Measurements from ENCODE around the gene RIPOR1.
"Not testable (repeated sequence)": the region's sequence is repeated elsewhere in the genome, so short reads cannot be mapped to it uniquely, and the experiment has no call there.

Gene RIPOR1

GRCh38 chr16:67506468-67506867 lies 22.2 kb upstream of the RIPOR1 start:
- no peaks in the 10 kb centered on the region for H3K27me3 Mint-ChIP-seq
- peak overlapping the region; percentile 38 for H3K27ac Mint-ChIP-seq
- no peak overlapping the region for H3K4me3 Mint-ChIP-seq
- H3K9me3 Mint-ChIP-seq, result no peaks in the 10 kb centered on the region
- DNase-seq, result no peak
- H3K4me1 Mint-ChIP-seq (ENCODE audit: low read depth), result peaks cover 48% of the 10 kb centered on the region
- peaks cover 3% of the 10 kb centered on the region for H3K36me3 Mint-ChIP-seq (ENCODE audit: low read depth)

DNA sequence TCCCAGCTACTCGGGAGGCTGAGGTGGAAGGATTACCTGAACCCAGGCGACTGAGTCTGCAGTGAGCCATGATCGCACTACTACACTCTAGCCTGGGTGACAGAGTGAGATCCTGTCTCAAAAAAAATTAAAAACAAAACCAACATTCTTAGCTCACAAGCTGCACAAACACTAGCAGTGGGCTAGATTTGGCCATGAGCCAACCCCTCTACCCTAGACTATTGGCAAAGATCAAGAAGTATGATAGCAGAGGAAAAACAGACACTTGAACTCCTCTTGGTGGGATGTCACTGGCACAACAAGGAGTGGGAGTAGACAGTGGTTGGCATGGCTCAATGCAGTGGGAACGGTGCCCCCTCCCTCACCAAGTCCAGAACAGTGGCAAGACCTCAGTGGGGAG lies 19.6 kb upstream of the RIPOR1 start:
- no peak overlapping the region for H3K4me3 Mint-ChIP-seq
- peaks cover 3% of the 10 kb centered on the region for H3K36me3 Mint-ChIP-seq (ENCODE audit: low read depth)
- no peaks in the 10 kb centered on the region for H3K9me3 Mint-ChIP-seq
- H3K27ac Mint-ChIP-seq, result peak overlapping the region; percentile 37
- no peak for DNase-seq
- H3K4me1 Mint-ChIP-seq (ENCODE audit: low read depth), result peaks cover 42% of the 10 kb centered on the region
- no peaks in the 10 kb centered on the region for H3K27me3 Mint-ChIP-seq

GRCh38 chr16:67513892-67514291 lies 14.7 kb upstream of the RIPOR1 start:
- H3K4me1 Mint-ChIP-seq (ENCODE audit: low read depth), result peaks cover 15% of the 10 kb centered on the region
- H3K27me3 Mint-ChIP-seq; H3K27ac Mint-ChIP-seq; H3K36me3 Mint-ChIP-seq (ENCODE audit: low read depth); H3K9me3 Mint-ChIP-seq; DNase-seq; H3K4me3 Mint-ChIP-seq: not testable (repeated sequence)

DNA sequence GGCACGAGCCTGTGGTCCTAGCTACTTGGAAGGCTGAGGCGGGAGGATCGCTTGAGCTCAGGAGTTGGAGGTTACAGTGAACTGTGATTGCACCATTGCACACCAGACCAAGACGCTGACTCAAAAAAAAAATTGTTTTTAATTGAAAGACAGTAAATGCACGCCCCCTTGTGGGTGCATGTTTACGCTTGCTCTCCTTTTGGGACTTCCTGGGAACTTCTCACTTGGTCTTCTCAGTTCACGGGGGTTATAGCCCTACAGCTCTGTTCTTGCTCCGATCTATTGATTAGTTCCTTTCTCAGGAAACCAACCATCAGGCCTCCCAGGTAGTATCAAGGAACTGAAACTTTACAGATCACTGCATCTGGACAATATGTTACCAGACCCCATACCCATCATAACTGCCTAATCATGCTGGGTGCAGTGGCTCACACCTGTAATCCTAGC lies 14.2 kb upstream of the RIPOR1 start:
- Mint-ChIP-seq H3K27me3 (no peaks in the 10 kb centered on the region), H3K4me1 (ENCODE audit: low read depth) (peaks cover 10% of the 10 kb centered on the region), H3K9me3 (no peaks in the 10 kb centered on the region), H3K4me3 (no peak overlapping the region), H3K27ac (no peak overlapping the region), H3K36me3 (ENCODE audit: low read depth) (no peaks in the 10 kb centered on the region)
- DNase-seq, result peak; percentile 78

GRCh38 chr16:67516296-67517154 lies 12.1 kb upstream of the RIPOR1 start:
- H3K27me3 Mint-ChIP-seq, result no peaks in the 10 kb centered on the region
- H3K4me1 Mint-ChIP-seq (ENCODE audit: low read depth), result peaks cover 17% of the 10 kb centered on the region
- no peak overlapping the region for H3K4me3 Mint-ChIP-seq
- no peaks in the 10 kb centered on the region for H3K36me3 Mint-ChIP-seq (ENCODE audit: low read depth)
- no peak for DNase-seq
- no peak overlapping the region for H3K27ac Mint-ChIP-seq
- no peaks in the 10 kb centered on the region for H3K9me3 Mint-ChIP-seq

GRCh38 chr16:67517155-67517445 lies 11.5 kb upstream of the RIPOR1 start:
- DNase-seq, result no peak
- no peaks in the 10 kb centered on the region for H3K27me3 Mint-ChIP-seq
- H3K9me3 Mint-ChIP-seq, result no peaks in the 10 kb centered on the region
- no peak overlapping the region for H3K4me3 Mint-ChIP-seq
- no peaks in the 10 kb centered on the region for H3K36me3 Mint-ChIP-seq (ENCODE audit: low read depth)
- H3K27ac Mint-ChIP-seq, result no peak overlapping the region
- H3K4me1 Mint-ChIP-seq (ENCODE audit: low read depth), result peaks cover 21% of the 10 kb centered on the region

- Mint-ChIP-seq H3K27me3 (no peaks in the 10 kb centered on the region), H3K27ac (no peak overlapping the region), H3K4me3 (no peak overlapping the region), H3K9me3 (no peaks in the 10 kb centered on the region), H3K36me3 (ENCODE audit: low read depth) (no peaks in the 10 kb centered on the region), H3K4me1 (ENCODE audit: low read depth) (peaks cover 23% of the 10 kb centered on the region)
- no peak for DNase-seq
Measured at GRCh38 chr16:67517661-67518423, 10.8 kb upstream of the RIPOR1 start.

DNA sequence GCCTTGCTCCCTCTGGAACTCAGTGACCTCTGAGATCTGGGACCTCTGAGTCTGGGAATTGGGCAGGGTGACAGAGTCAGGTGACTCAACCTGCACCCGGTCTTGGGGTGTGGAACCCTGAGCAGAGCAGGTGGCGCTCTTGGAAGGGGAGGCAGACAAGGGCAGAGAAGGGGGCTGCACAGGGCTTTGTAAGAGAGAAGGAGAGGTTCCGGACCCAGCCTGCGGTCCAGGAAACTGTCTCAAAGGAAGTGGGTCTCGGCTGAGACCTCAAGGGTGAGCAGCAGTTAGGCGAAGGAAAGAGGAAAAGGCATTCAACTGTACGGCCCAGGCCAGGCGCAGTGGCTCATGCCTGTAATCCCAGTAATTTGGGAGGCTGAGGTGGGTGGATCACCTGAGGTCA lies 10.0 kb upstream of the RIPOR1 start:
- Mint-ChIP-seq H3K27me3 (no peaks in the 10 kb centered on the region), H3K36me3 (ENCODE audit: low read depth) (no peaks in the 10 kb centered on the region), H3K4me3 (no peak overlapping the region), H3K9me3 (no peaks in the 10 kb centered on the region), H3K27ac (peak overlapping the region; percentile 22), H3K4me1 (ENCODE audit: low read depth) (peaks cover 23% of the 10 kb centered on the region)
- no peak for DNase-seq

GRCh38 chr16:67519242-67519641 lies 9.4 kb upstream of the RIPOR1 start:
- H3K4me3 Mint-ChIP-seq, result no peak overlapping the region
- no peaks in the 10 kb centered on the region for H3K27me3 Mint-ChIP-seq
- no peak for DNase-seq
- H3K36me3 Mint-ChIP-seq (ENCODE audit: low read depth), result no peaks in the 10 kb centered on the region
- H3K27ac Mint-ChIP-seq, result no peak overlapping the region
- peaks cover 22% of the 10 kb centered on the region for H3K4me1 Mint-ChIP-seq (ENCODE audit: low read depth)
- H3K9me3 Mint-ChIP-seq, result no peaks in the 10 kb centered on the region

- no peaks in the 10 kb centered on the region for H3K27me3 Mint-ChIP-seq
- peak overlapping the region; percentile 87 for H3K4me3 Mint-ChIP-seq
- peaks cover 17% of the 10 kb centered on the region for H3K4me1 Mint-ChIP-seq (ENCODE audit: low read depth)
- no peaks in the 10 kb centered on the region for H3K9me3 Mint-ChIP-seq
- peak overlapping the region; percentile 99 for H3K27ac Mint-ChIP-seq
- H3K36me3 Mint-ChIP-seq (ENCODE audit: low read depth), result no peaks in the 10 kb centered on the region
- DNase-seq, result peak; percentile 99
Measured at GRCh38 chr16:67521095-67521804, 7.4 kb upstream of the RIPOR1 start.

DNA sequence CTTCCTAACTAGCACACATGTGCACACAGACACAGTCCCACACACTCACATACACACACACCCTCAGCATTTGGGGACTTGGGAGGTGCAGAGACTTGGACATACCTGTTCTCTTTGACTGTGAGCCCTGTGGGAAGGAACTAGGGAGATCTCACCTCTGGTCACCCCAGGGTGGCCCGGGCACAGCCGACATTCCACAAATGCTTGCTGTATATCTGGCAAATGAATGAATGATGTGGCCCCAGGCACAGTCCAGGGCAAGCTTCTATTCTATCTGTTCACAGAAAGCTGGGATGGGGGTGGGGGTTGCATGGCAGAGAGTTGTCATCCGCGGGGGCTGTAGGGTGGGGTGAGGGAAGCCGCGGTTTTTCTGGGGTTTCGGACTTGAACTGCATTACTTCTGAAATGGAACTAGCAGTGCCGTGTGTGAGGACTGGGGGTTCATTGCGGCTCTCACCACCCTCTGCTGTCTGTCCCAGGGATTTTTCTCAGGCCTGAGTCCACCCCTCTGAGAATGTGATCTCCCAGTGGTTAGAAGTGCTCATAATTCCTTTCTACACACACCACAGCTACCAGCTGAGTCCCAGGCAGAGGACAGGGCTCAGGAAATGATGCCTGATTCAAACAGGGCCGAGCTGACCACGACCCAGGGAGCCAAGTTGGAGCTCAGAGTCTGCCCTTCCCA lies 3.3 kb upstream of the RIPOR1 start:
- Mint-ChIP-seq H3K27ac (no peak overlapping the region), H3K36me3 (ENCODE audit: low read depth) (no peaks in the 10 kb centered on the region), H3K4me3 (no peak overlapping the region)

DNA sequence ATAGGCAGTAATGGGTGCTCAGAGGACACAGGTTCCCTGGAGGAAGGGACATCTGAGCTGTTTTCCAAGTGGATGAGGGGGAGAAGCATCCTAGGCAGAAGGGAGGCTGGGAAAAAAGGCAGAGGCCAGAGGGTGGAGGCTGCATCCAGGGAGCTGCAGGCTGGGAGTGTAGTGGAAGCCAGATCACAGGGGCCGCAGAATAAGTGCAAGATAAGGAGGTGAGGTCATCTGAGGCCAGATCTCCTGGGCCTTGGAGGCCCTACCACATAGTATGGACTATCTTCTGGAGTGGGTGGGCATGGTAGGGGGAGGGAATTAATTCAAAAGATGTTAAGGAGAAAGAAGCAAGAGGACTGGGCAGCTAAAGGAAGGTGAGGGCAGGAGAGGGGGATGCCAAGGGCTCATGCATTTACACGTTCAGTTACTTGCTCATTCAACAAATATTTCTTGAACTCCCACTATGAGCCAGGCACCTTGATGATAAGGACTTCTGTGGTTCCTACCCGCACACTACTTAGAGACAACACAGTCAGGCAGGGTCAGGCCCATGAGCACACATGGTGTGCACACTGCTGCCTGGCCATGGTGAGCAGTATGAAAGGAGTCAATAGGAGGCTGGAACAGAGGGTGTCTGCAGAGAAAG lies 2.4 kb upstream of the RIPOR1 start:
- H3K9me3 Mint-ChIP-seq, result no peaks in the 10 kb centered on the region
- peaks cover 26% of the 10 kb centered on the region for H3K4me1 Mint-ChIP-seq (ENCODE audit: low read depth)
- peaks cover 17% of the 10 kb centered on the region for H3K27me3 Mint-ChIP-seq
- H3K4me3 Mint-ChIP-seq, result no peak overlapping the region
- H3K36me3 Mint-ChIP-seq (ENCODE audit: low read depth), result no peaks in the 10 kb centered on the region
- no peak overlapping the region for H3K27ac Mint-ChIP-seq
- DNase-seq, result no peak

More for the DNA sequence above, 3.3 kb upstream of the RIPOR1 start:
- no peak for DNase-seq
- Mint-ChIP-seq H3K9me3 (no peaks in the 10 kb centered on the region), H3K4me1 (ENCODE audit: low read depth) (peaks cover 22% of the 10 kb centered on the region), H3K27me3 (peaks cover 8% of the 10 kb centered on the region)

DNA sequence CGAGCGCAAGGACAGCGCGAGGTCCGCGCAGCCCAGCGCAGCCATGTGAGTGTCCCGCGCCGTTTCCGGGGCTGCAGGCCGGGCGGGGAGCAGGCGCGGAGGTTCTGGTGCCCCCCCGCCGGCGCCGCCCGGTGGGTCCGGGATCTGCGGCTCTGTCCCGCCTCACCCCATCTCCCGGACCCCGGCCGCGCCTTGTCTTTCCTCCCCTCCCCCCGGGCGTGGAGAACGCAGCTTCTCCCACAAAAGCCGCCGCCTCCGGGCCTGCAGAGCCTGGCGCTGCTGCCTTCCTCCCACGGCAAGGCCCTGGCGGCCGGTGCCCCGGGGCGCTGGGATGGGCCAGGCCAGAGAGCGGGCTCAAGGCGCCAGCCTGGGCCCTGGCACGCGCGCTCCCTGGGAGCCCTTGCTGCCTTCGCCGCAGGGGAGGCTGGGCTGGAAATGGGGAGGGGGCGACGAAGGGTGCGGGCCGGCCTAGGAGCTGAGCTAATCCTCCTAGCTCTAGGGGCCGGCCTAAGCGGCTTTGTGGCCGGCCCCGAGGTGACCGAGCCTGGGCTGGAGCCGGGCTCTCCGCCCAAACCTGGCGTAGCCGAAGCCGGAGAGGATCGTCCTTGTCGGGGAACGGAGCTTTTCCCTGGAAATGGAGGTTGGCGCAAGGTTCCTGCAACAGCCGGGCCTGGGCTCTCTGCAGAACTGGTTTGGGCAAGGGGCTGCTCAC lies 397 bp downstream of the RIPOR1 start:
- Mint-ChIP-seq H3K36me3 (ENCODE audit: low read depth) (no peaks in the 10 kb centered on the region), H3K27me3 (peaks cover 29% of the 10 kb centered on the region), H3K4me1 (ENCODE audit: low read depth) (peaks cover 20% of the 10 kb centered on the region), H3K9me3 (no peaks in the 10 kb centered on the region), H3K4me3 (peak overlapping the region; percentile 71), H3K27ac (no peak overlapping the region)
- peak; percentile 65 for DNase-seq
